SHP77 (cell line): ENCODE data around the gene PLCB3.
"Not testable (repeated sequence)": the region's sequence is repeated elsewhere in the genome, so short reads cannot be mapped to it uniquely, and the experiment has no call there.

Experiments
- DNase-seq, 2 experiments: peaks; one replicate each; lab custom pipeline; 2025; lab: John Stamatoyannopoulos, UW

Gene PLCB3

GRCh38 chr11:64305075-64305690 lies 53.9 kb downstream of the PLCB3 start, which contains the start of gene ESRRA:
Gene ESRRA, plus strand, starts transcription at chr11:64305524. Its CDS starts 1,656 bp downstream, at chr11:64307180.
- peak; percentile 99 for DNase-seq

- DNase-seq = peak; percentile 25 to 30
Observed at GRCh38 chr11:64305691-64306562, 54.6 kb downstream of the PLCB3 start.

- DNase-seq = no peak
Observed at GRCh38 chr11:64306563-64306875, 55.2 kb downstream of the PLCB3 start.

- DNase-seq = no peak
Observed at GRCh38 chr11:64306876-64307622, 55.7 kb downstream of the PLCB3 start.

DNA sequence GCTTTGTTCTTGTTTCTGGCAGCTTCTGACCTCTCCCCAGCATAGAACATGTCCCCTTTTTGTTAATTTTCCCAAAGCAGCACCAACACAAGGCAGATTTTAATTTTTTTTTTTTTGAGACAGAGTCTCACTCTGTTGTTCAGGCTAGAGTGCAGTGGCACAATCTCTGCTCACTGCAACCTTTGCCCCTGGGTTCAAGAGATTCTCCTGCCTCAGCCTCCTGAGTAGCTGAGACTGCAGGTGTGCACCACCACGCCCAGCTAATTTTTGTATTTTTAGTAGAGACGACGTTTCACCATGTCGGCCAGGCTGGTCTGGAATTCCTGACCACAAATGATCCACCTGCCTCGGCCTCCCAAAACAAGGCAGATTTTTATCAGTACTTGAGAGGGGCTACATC lies 56.5 kb downstream of the PLCB3 start:
- not testable (repeated sequence) for DNase-seq

DNA sequence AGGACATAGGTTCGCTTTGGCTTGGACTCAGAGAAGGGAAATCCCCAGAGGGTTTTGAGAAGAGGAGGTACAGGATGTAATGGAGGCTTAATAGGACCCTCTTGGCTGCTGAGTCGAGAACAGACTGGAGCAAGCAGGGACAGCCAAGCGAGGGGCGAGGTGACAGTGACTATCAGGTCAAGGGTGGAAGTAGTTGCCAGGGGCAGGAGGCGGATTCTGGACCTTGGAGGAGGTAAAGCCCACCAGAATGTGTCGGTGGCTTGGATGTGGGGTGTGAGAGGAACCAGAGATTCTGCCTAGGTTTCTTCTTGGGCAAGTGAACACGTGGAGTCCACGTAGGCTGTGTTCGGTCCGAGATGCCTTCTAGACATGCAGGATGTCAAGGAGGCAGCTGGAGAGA lies 61.6 kb downstream of the PLCB3 start:
- no peak for DNase-seq

- no peak for DNase-seq
Observed at GRCh38 chr11:64313491-64314145, 62.3 kb downstream of the PLCB3 start.

DNA sequence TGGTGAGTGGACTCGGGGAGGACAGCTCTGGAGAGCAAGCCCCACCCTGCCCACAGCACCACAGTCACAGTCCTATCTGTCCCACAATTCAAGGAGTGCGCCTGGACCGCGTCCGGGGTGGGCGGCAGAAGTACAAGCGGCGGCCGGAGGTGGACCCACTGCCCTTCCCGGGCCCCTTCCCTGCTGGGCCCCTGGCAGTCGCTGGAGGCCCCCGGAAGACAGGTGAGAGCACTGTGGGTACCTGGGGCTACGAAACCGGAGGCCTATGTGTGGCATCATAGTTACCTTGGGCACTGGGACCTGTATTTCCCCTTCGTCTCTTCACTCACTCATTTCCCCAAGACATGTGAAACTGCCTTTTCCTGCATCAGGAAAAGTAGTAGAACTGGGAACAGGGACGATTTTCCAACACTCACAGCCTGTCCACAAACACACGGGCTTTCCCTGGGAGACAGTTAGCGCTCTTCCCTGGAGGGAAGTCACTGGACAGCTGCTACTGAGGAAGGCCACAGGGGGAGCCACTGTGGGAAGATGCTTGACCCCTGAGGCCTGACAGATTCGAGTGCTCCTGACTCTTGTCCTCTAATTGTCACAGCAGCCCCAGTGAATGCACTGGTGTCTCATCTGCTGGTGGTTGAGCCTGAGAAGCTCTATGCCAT lies 62.9 kb downstream of the PLCB3 start:
- no peak for DNase-seq

DNA sequence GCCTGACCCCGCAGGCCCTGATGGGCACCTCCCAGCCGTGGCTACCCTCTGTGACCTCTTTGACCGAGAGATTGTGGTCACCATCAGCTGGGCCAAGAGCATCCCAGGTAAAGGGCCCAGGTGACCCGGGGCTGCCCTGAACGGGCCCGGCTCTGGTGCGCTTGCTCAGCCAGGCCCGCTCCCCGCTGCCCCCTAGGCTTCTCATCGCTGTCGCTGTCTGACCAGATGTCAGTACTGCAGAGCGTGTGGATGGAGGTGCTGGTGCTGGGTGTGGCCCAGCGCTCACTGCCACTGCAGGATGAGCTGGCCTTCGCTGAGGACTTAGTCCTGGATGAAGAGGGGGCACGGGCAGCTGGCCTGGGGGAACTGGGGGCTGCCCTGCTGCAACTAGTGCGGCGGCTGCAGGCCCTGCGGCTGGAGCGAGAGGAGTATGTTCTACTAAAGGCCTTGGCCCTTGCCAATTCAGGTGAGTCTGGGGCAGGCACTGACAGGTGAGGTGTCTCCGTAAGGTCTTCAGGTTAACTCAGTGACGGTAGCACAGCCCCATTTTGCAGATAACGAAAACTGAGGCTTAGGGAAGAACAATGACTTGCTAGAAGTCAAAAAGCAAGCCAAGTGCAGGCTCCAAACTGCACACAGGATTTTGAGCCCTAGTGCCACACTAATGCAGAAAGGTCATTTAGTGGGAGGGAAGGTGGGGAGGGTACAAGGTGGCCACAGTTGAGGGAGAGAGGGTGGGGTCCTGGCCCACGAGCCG lies 63.7 kb downstream of the PLCB3 start:
- DNase-seq = no peak

DNA sequence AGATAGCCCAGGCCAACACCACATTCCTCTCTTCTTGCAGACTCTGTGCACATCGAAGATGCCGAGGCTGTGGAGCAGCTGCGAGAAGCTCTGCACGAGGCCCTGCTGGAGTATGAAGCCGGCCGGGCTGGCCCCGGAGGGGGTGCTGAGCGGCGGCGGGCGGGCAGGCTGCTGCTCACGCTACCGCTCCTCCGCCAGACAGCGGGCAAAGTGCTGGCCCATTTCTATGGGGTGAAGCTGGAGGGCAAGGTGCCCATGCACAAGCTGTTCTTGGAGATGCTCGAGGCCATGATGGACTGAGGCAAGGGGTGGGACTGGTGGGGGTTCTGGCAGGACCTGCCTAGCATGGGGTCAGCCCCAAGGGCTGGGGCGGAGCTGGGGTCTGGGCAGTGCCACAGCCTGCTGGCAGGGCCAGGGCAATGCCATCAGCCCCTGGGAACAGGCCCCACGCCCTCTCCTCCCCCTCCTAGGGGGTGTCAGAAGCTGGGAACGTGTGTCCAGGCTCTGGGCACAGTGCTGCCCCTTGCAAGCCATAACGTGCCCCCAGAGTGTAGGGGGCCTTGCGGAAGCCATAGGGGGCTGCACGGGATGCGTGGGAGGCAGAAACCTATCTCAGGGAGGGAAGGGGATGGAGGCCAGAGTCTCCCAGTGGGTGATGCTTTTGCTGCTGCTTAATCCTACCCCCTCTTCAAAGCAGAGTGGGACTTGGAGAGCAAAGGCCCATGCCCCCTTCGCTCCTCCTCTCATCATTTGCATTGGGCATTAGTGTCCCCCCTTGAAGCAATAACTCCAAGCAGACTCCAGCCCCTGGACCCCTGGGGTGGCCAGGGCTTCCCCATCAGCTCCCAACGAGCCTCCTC lies 64.6 kb downstream of the PLCB3 start:
- DNase-seq = not testable (repeated sequence)

- DNase-seq = peak; percentile 60 to 71
Observed at GRCh38 chr11:64316672-64317324, 65.5 kb downstream of the PLCB3 start.

- peak; percentile 97 to 99 for DNase-seq
Observed at GRCh38 chr11:64317325-64317960, 66.1 kb downstream of the PLCB3 start, which contains the start of gene TRMT112. Gene TRMT112, minus strand, starts transcription at chr11:64317559. Its CDS starts 33 bp downstream, at chr11:64317526.

DNA sequence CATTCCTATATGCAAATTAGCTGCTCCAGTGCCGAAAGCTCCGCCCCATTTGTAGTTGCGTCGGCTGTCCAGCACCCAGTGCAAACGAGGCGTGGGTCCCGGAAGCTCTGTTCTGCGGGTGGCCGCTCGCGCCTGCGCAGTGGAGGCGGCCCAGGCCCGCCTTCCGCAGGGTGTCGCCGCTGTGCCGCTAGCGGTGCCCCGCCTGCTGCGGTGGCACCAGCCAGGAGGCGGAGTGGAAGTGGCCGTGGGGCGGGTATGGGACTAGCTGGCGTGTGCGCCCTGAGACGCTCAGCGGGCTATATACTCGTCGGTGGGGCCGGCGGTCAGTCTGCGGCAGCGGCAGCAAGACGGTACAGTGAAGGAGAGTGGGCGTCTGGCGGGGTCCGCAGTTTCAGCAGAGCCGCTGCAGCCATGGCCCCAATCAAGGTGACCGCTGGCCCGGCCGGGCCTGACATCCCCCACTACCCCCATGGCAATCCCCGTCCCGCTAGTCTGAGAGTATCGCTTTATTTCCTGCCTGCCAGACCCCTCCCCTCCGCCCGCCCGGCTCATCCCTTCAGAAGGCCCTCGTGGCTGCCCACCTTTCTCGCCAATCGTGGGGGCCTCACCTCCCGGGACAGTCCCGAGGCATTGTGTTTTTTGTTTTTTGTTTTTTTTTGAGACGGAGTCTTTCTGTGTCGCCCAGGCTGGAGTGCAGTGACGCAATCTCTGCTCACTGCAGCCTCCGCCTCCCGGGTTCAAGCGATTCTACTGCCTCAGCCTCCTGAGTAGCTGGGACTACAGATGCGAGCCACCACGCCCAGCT lies 66.8 kb downstream of the PLCB3 start, which contains the start of gene PRDX5:
Gene PRDX5, plus strand, starts transcription at position 161 of the 805 bp plus-strand sequence. Its CDS starts 95 bp downstream, at position 256.
- peak; percentile 93 to 94 for DNase-seq
